HG02870 (cell line): Measurements from ENCODE around the gene LRP11.
"Not testable (repeated sequence)": the region's sequence is repeated elsewhere in the genome, so short reads cannot be mapped to it uniquely, and the experiment has no call there.

Experiments used
- ATAC-seq: cut with Tn5 transposase; IDR thresholded peaks from one replicate; pipeline ENCODE4 v1.9.1; 2021; ENCODE audit warnings: mild to moderate bottlenecking, moderate library complexity; ENCODE audit not compliant: unreplicated experiment

LRP11 gene

GRCh38 chr6:149871182-149871581, 7.0 kb upstream of the LRP11 start:
- ATAC-seq = no peak

- ATAC-seq = no peak
Measured at GRCh38 chr6:149869275-149869892, 5.2 kb upstream of the LRP11 start.

- ATAC-seq = no peak
Measured at GRCh38 chr6:149867876-149868640, 3.9 kb upstream of the LRP11 start.

GRCh38 chr6:149864578-149865535, 698 bp upstream of the LRP11 start:
- ATAC-seq = no peak

- ATAC-seq = no peak
Measured at GRCh38 chr6:149862922-149863697, 1.0 kb downstream of the LRP11 start.

- ATAC-seq = not testable (repeated sequence)
Measured at GRCh38 chr6:149862424-149862738, 1.8 kb downstream of the LRP11 start.

- ATAC-seq = no peak
Measured at GRCh38 chr6:149861603-149862423, 2.3 kb downstream of the LRP11 start.

- ATAC-seq = no peak
Measured at GRCh38 chr6:149860834-149861602, 3.1 kb downstream of the LRP11 start.

GRCh38 chr6:149860513-149860833, 3.7 kb downstream of the LRP11 start:
- ATAC-seq = no peak

GRCh38 chr6:149859938-149860337, 4.2 kb downstream of the LRP11 start:
- ATAC-seq = no peak

- no peak for ATAC-seq
Measured at GRCh38 chr6:149859368-149859767, 4.8 kb downstream of the LRP11 start.

- ATAC-seq = no peak
Measured at GRCh38 chr6:149857541-149857940, 6.6 kb downstream of the LRP11 start.

- ATAC-seq = no peak
Measured at GRCh38 chr6:149856256-149856994, 7.7 kb downstream of the LRP11 start.

GRCh38 chr6:149855741-149856140, 8.4 kb downstream of the LRP11 start:
- ATAC-seq = no peak

- no peak for ATAC-seq
Measured at GRCh38 chr6:149855040-149855654, 9.0 kb downstream of the LRP11 start.

GRCh38 chr6:149854532-149854931, 9.6 kb downstream of the LRP11 start:
- ATAC-seq = no peak

GRCh38 chr6:149854017-149854416, 10.1 kb downstream of the LRP11 start:
- not testable (repeated sequence) for ATAC-seq

GRCh38 chr6:149852881-149853280, 11.3 kb downstream of the LRP11 start:
- ATAC-seq = no peak
